Forelimb muscle (tissue), 1 donor: Measurements from ENCODE around the gene BSND. TPM values are rescaled to one million over a fixed set of nuclear protein-coding genes. Genes with fewer than 3 reads are reported as not detected.

Experiments used
- DNase-seq: peaks from one replicate; pipeline ENCODE4 v3.0.0-alpha.2; 2013; ENCODE audit warnings: low read depth
- polyA plus RNA-seq: library from polyadenylated mRNA; unstranded; fragments of 120-200 nt; gene quantifications from one replicate; pipeline ENCODE4 v1.2.1, GENCODE V29; 2013; ENCODE audit not compliant: insufficient read length

The BSND gene
- polyA plus RNA-seq, 1 donor = 0.04 TPM

GRCh38 chr1:55045430-55045829, 46.7 kb downstream of the BSND start:
- no peak for DNase-seq

DNA sequence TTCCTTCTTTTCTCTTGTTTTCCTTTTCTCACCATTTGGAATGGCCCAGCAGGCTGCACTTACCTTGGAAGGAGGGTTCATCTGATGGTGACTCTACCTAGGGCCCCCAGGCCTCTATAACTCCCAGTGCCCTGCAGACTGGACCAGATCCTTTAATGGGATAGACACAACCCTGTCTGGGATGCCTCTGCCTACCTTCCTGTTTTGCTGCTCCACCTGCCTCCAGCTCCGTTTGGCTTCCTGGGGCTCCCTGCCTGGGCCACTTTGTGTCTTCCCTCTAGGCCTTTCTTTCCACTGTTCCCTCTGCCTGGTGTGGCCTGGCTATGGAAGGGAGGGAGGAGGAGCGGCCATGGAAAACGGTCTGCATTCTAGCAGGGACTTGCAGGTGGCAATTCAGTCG, 48.1 kb downstream of the BSND start:
- no peak for DNase-seq

DNA sequence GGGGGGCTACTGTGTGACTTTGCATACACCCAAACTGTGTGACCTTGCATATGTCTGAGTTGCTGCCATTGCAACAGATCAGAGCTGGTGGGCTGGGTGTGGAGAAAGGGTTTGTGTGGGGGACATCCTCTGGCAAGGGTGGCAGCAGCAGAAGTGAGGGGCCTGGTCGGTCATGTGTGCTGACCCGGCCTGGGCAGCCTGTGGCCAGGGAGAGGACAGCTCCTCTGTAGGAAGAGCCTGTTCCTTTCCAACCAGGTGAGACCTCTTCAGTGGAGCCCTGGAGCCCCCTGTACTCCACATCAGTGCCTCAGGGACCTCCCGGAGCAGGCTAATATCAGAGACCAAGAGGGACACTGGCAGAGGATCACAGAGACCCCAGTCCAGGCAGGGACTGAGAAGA, 48.9 kb downstream of the BSND start:
- no peak for DNase-seq

GRCh38 chr1:55048453-55049270, 49.9 kb downstream of the BSND start:
- DNase-seq = no peak

GRCh38 chr1:55049271-55049913, 50.7 kb downstream of the BSND start:
- no peak for DNase-seq

GRCh38 chr1:55049914-55050278, 51.2 kb downstream of the BSND start:
- DNase-seq = peak; percentile 34

- DNase-seq = no peak
Measured at GRCh38 chr1:55050283-55050682, 51.5 kb downstream of the BSND start.

- DNase-seq = no peak
Measured at GRCh38 chr1:55051169-55051568, 52.4 kb downstream of the BSND start.

DNA sequence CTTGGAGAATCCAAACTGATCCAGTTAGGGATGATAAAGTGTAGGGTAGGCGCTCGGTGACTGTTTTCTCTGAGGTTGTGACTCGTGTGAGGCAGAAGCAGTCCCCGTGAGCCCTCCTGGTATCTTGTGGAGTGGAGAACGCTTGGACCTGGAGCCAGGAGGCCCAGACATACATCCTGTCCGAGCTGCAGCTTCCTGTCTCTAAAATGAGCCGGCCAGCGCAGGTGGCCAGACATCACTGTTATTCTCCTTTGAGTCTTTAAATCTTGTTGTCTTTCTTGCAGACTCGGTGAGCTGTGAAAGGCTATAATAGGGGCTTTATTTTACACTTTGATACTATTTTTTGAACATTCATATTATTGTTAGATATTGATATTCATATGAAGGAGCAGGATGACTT, 52.9 kb downstream of the BSND start:
- DNase-seq = no peak

DNA sequence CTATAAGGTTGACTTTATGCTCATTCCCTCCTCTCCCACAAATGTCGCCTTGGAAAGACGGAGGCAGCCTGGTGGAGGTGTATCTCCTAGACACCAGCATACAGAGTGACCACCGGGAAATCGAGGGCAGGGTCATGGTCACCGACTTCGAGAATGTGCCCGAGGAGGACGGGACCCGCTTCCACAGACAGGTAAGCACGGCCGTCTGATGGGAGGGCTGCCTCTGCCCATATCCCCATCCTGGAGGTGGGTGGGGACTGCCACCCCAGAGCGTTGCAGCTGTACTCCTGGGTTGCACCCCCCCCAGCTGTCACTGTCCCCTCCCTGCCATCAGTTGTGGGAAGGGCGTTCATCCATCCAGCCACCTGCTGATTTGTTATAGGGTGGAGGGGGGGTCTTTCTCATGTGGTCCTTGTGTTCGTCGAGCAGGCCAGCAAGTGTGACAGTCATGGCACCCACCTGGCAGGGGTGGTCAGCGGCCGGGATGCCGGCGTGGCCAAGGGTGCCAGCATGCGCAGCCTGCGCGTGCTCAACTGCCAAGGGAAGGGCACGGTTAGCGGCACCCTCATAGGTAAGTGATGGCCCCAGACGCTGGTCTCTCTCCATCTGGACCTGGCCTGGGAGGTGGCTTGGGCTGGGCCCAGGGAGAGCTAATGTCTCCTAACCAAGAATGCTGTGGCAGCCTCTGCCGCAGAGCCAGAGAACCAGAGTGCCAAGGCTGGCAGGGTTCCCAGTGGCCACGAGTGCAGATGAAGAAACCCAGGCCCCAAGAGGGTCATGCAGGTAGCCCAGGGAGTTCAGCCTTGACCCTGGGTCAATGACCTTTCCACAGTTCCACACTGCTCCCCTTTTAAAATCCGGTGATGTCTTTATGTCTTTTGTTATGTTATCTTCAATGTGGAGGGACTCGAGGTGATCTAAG, 53.7 kb downstream of the BSND start:
- DNase-seq = no peak

DNA sequence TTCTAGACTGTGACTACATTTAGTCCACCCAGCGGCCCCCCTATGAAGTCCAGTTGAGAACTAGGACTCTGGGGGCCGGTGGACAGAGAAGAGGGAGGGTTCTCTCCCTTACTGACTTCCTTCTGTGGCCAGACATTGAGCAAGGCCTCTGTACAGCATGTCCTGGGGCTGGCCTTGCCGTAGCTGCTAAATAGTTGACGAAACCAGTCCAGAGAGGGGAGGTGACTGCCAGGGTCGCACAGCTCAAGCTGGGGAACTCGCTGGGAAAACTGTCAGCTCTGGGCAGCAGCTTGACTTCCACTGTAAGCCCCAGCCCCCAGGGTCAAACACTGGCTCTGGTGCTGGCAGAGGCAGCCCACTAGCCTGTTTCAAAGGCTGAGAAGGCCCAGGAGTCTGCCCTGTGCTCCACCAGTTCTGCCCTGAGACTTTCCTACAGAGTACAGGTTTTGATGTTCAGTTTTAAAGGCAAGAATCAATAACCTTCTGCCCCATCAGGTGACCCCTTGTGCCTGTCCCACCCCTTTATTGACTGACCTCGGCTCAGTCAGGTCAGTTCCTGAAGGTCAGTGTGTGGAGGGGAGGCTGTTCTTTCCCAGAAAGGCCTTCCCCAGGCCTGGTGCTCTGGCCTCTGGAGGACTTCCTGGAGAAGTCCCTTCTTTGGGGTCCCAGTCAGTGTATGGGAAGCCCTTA, 54.7 kb downstream of the BSND start:
- DNase-seq = no peak

DNA sequence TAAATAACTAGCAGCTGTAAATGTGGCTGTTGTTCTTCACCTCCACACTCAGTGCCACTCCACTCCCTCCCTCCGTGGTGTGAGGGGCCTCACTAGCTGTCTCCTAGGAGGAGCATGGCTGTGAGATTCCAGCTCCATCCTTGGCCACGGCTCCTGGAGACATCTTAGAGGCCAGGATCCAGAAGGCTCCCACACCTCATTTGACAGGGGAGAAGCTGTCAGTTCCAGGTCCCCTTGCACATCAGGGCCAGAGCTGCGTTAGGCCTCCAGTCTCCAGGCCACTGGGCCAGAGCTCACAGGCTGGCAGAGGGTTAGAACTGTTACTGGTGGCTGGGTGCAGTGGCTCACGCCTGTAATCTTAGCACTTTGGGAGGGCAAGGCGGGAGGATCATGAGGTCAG, 55.7 kb downstream of the BSND start:
- no peak for DNase-seq

DNA sequence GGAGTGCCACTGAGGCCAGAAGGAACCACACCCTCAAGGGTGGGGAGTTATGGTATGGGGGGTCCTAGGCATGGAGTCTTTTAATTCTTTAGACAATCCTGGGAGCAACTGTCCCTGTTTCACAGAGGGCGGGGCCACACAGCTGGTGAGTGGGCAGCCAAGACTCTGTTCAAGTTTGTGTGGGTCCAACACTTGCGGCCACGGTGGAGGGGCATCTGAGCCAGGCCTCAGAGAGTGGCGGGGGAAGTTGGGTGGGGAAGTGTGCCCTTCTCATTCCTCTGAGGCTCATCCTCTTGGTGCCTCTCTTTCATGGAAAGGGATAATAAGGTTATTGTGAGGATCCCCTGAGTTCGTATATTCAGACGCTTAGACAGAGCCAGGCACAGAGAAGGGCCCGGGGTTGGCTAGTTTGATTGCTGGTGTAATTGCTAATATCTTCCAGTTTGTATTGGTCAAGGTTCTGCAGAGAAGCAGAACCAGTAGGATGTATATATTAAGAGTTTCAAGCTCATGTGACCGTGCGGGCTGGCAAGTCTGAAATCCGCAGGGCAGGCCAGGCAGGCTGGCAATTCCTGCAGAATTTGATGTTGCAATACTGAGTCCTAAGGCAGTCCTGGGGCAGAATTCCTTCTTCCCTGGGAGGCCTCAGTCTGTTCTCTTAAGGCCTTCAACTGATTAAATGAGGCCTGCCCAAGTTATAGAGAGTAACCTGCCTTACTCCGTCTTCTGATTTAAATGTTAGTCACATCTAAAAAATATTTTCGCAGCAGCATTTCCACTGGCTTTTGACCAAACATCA, 56.5 kb downstream of the BSND start:
- no peak for DNase-seq

DNA sequence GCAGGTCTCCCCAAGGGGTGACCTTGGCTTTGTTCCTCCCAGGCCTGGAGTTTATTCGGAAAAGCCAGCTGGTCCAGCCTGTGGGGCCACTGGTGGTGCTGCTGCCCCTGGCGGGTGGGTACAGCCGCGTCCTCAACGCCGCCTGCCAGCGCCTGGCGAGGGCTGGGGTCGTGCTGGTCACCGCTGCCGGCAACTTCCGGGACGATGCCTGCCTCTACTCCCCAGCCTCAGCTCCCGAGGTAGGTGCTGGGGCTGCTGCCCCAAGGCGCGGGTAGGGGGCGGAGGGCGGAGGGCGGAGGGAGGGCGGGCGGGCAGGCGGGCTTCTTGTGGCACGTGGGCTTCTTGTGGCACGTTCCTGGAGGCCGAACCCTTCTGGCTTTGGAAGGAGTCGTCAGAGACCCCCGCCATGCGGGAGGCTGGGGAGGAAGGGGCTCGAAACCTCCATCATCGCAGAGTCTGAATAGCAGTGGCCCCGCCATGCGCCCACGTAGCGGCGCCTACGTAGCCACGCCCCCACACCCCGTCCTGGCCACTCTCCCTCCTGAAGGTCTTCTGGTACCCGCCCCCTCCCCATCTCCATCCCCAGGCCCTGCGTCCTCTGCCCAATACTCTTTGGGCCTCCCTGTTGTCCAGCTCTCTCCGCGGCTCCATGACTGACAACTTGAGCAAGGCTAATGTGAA, 57.4 kb downstream of the BSND start:
- no peak for DNase-seq

DNA sequence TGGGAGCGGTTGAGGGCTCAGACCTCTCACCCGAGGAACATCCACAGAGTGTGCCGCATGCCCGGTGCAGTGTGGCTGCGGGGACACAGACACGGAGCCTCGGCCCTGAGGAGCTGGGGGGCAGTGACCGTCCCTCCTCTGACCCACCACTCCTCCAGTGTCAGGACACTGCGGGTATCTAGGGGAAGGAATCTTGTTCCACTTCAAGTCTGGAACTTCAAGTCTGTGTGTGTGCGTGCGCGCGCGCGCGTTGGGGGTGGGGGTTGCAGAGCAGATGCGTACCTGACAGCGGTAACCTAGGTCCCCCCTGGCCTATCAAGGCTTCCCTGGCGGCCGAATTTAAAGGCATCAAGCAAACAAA, 57.9 kb downstream of the BSND start:
- no peak for DNase-seq

- no peak for DNase-seq
Measured at GRCh38 chr1:55057270-55057955, 58.7 kb downstream of the BSND start.

GRCh38 chr1:55057956-55058298, 59.2 kb downstream of the BSND start:
- DNase-seq = no peak

GRCh38 chr1:55059302-55060132, 60.8 kb downstream of the BSND start:
- DNase-seq = no peak
